ENCODE data around the gene RGP1. TPM values are rescaled to one million over a fixed set of nuclear protein-coding genes. Genes with fewer than 3 reads are reported as not detected.

The RGP1 gene
- total RNA-seq, 2 donors from 2014 or later = 19.4 to 30.3 TPM

DNA sequence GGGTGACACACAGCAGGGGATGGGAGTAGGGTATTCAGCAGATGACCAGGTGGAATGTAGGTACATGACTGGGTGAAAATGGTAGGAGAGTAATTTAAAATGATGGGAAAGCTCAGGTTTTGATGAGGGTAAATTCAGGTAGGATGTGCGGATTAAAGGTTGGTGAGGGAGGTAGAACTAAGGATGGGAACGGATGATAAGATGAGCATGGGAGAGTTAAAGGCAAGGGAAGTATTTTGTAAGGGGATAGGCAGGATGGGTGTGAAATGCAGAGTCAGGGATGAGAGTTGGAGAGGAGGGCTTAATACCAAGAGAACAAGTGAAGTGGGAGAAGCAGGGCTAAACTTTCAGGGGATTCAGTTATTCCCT is 18.6 kb upstream of the RGP1 start:
- DNase-seq (ENCODE audit: low spot score) = no peak
- TF ChIP-seq POLR2A (IDR thresholded peaks at IDR 0.05) = no peak
- TF ChIP-seq POLR2AphosphoS5 (IDR thresholded peaks at IDR 0.05) = no peak
- TF ChIP-seq, protein P1, sequence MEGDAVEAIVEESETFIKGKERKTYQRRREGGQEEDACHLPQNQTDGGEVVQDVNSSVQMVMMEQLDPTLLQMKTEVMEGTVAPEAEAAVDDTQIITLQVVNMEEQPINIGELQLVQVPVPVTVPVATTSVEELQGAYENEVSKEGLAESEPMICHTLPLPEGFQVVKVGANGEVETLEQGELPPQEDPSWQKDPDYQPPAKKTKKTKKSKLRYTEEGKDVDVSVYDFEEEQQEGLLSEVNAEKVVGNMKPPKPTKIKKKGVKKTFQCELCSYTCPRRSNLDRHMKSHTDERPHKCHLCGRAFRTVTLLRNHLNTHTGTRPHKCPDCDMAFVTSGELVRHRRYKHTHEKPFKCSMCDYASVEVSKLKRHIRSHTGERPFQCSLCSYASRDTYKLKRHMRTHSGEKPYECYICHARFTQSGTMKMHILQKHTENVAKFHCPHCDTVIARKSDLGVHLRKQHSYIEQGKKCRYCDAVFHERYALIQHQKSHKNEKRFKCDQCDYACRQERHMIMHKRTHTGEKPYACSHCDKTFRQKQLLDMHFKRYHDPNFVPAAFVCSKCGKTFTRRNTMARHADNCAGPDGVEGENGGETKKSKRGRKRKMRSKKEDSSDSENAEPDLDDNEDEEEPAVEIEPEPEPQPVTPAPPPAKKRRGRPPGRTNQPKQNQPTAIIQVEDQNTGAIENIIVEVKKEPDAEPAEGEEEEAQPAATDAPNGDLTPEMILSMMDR (IDR thresholded peaks at IDR 0.05) = no peak
- 73% methylated on average over 2 of the region's 2 CpGs for WGBS
- intact Hi-C loops (cut with DNase I) = loop anchor here (5.0 to 10.0 kb wide), 2 partner anchors 73 to 616 kb away; partner anchors contain the start of genes ATOSB, CCDC107 and RMRP
- H3K4me1 ChIP-seq (replicated peaks) = peaks cover 27% of the 10 kb centered on the region
- peak overlapping the region; percentile 88 to 96 for H3K27ac ChIP-seq
- peak overlapping the region; percentile 65 to 91 for H3K4me3 ChIP-seq
- H3K36me3 ChIP-seq = peaks cover 0 to 4% of the 10 kb centered on the region in 2 donors
- no peaks in the 10 kb centered on the region for H3K9me3 ChIP-seq
- H3K27me3 ChIP-seq (replicated peaks; ENCODE audit: insufficient read depth) = no peaks in the 10 kb centered on the region

DNA sequence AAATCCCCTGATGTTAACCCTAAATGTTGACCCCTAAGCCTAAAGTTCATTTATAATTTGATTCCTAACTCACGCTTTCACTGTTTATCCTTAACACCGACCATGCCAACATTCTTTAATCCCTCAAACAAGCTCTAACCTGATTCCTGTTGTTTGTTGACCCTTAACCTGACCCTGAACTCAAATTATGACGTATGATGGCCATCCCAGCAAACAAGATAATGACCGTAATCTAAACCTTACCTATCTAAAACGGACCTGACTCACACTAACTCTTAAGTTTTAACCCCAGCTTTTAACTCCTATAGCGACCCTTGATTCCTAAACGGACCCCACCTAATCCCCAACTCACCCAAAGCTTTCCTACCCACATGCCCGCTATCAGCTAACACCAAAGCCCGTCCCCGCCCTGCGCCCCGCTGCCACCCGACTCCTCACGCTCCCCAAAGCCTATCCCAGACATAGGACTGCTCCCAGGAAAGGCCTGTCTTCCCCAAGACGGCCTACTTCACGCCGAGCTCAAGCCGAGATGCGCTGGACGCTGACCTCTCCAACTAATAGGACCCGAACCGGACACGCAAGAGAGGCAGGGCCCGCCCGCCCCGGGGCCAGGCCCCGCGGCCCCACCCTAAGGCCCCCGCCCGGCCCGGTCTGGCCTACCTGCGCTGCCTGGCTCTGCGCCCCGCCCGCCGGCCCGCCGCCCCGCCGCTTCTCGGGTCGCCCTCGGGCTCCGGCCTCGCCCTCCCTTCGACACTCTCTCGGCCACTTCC is 17.5 kb upstream of the RGP1 start:
- intact Hi-C loops (cut with DNase I) = loop anchor here (5.0 to 10.0 kb wide), 2 partner anchors 74 to 617 kb away; partner anchors contain the start of genes ATOSB, CCDC107 and RMRP
- TF ChIP-seq, protein P1 (IDR thresholded peaks at IDR 0.05) = no peak
- TF ChIP-seq POLR2AphosphoS5 (IDR thresholded peaks at IDR 0.05) (no peak), POLR2A (IDR thresholded peaks at IDR 0.05) (no peak)
- Histone ChIP-seq H3K27me3 (replicated peaks; ENCODE audit: insufficient read depth) (no peaks in the 10 kb centered on the region), H3K4me1 (replicated peaks) (peaks cover 27% of the 10 kb centered on the region), H3K27ac (peak overlapping the region; percentile 88 to 96), H3K36me3 (peaks cover 4 to 9% of the 10 kb centered on the region in 2 donors), H3K4me3 (peak overlapping the region; percentile 65 to 91), H3K9me3 (no peaks in the 10 kb centered on the region)
- 1% methylated on average over 43 of the region's 47 CpGs for WGBS
- no peak for DNase-seq (ENCODE audit: low spot score)

DNA sequence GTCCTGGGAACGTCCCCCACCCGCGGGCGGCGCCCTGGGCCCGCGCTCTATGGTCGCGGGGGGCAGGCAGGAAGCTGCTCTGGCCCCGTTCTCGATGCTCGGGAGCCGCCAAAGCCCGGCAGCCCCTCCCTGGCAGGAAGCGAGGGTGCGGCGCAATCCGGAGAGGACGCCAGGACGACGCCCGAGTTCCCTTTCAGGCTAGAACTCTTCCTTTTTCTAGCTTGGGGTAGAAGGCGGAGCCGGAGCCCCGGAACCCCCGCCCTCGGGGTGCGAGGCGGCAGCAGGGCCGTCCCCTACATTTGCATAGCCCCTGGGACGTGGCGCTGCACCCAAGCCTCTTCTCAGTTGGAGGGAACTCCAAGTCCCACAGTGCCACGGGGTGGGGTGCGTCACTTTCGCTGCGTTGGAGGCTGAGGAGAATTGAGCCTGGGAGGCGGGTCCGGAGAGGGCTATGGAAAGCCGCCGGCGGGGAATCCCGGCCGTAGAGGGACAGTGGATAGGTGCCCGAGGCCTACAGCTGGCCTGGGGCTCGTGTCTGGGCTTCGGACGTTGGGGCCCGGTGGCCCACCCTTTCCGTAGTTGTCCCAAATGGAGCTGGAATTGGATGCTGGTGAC is 16.8 kb upstream of the RGP1 start, which contains the start of the genes CREB3 and TLN1:
CREB3 (plus strand) TSS at position 482 of the 615 bp plus-strand sequence; CDS start at position 589, 107 bp downstream.
TLN1 (minus strand) TSS at position 11 of the 615 bp plus-strand sequence. CDS start 6,501 bp downstream, outside the sequence.
- Histone ChIP-seq H3K4me1 (replicated peaks) (peaks cover 27% of the 10 kb centered on the region), H3K4me3 (peak within 1 kb of the TSS; percentile 65 to 91)
- intact Hi-C loops (cut with DNase I) = loop anchor here (5.0 to 10.0 kb wide), 2 partner anchors 75 to 617 kb away; partner anchors contain the start of genes ATOSB, CCDC107 and RMRP

DNA sequence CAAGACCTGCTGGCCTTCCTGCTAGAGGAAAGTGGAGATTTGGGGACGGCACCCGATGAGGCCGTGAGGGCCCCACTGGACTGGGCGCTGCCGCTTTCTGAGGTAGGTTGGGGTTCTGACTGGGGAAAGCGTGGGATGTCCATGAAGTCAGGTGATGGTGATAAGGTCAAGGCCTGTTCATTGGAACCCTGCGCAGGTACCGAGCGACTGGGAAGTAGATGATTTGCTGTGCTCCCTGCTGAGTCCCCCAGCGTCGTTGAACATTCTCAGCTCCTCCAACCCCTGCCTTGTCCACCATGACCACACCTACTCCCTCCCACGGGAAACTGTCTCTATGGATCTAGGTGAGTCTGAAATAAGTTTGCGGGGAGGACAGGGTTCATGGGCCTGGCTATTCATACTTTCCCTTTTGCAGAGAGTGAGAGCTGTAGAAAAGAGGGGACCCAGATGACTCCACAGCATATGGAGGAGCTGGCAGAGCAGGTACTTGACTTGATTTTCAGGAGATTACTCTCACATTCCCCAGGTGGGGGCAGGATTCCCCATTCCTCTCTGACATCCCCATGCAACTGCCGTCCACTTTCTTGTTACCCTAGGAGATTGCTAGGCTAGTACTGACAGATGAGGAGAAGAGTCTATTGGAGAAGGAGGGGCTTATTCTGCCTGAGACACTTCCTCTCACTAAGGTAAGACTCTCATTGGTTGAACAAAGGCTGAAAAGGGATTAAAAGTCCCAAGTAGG is 16.1 kb upstream of the RGP1 start:
- H3K4me3 ChIP-seq = peak overlapping the region; percentile 65 to 91
- H3K27me3 ChIP-seq (replicated peaks; ENCODE audit: insufficient read depth) = no peaks in the 10 kb centered on the region
- H3K4me1 ChIP-seq (replicated peaks) = peaks cover 22% of the 10 kb centered on the region
- intact Hi-C loops (cut with DNase I) = loop anchor here (5.0 to 10.0 kb wide), 2 partner anchors 76 to 618 kb away; partner anchors contain the start of genes ATOSB, CCDC107 and RMRP
- H3K9me3 ChIP-seq = no peaks in the 10 kb centered on the region
- peaks cover 9 to 17% of the 10 kb centered on the region in 2 donors for H3K36me3 ChIP-seq
- DNase-seq (ENCODE audit: low spot score) = peak; percentile 15
- H3K27ac ChIP-seq = peak overlapping the region; percentile 88 to 96
- no peak for TF ChIP-seq POLR2A (IDR thresholded peaks at IDR 0.05)
- TF ChIP-seq, protein P1 (IDR thresholded peaks at IDR 0.05) = no peak
- peak; percentile 6 for TF ChIP-seq POLR2AphosphoS5 (IDR thresholded peaks at IDR 0.05)
- 0% methylated on average over 14 of the region's 14 CpGs for WGBS

More for the DNA sequence above, 16.8 kb upstream of the RGP1 start, which contains the start of the genes CREB3 and TLN1:
- Histone ChIP-seq H3K36me3 (peaks cover 4 to 16% of the 10 kb centered on the region in 2 donors), H3K27ac (peak within 1 kb of the TSS; percentile 88 to 96), H3K9me3 (no peaks in the 10 kb centered on the region), H3K27me3 (replicated peaks; ENCODE audit: insufficient read depth) (no peaks in the 10 kb centered on the region)
- TF ChIP-seq POLR2AphosphoS5 (IDR thresholded peaks at IDR 0.05) (peak; percentile 99), POLR2A (IDR thresholded peaks at IDR 0.05) (peak; percentile 78)
- TF ChIP-seq, protein P1 (IDR thresholded peaks at IDR 0.05) = peak in 1 of 4 experiments; percentile 26
- WGBS = 1% methylated on average over 49 of the region's 49 CpGs
- peak; percentile 98 for DNase-seq (ENCODE audit: low spot score)

All from prostate gland (tissue), 2 donors.